Keratinocyte (primary cell): Measurements from ENCODE around the gene TRIM8.

ENCODE experiments used
- EZH2 ChIP-seq: IDR thresholded peaks from one replicate; pipeline ENCODE4 v1.6.1; 2012; ENCODE audit warnings: inconsistent platforms, mild to moderate bottlenecking, low read length, moderate library complexity
- TF ChIP-seq, protein P1 (sequence below), 3 experiments: IDR thresholded peaks in 1 of 3; conservative IDR thresholded peaks in 1 of 3; optimal IDR thresholded peaks in 1 of 3; 2 replicates in 2 of 3; 3 replicates in 1 of 3; pipeline versions ENCODE3 to v1.5.1; 2011; ENCODE audit warnings: low read length in 3 of 3, mild to moderate bottlenecking in 3 of 3, moderate library complexity in 2 of 3, control low read depth in 1 of 3, inconsistent platforms in 1 of 3; ENCODE audit not compliant: insufficient read depth in 2 of 3; ENCODE audit errors: extremely low read depth in 1 of 3

DNA sequence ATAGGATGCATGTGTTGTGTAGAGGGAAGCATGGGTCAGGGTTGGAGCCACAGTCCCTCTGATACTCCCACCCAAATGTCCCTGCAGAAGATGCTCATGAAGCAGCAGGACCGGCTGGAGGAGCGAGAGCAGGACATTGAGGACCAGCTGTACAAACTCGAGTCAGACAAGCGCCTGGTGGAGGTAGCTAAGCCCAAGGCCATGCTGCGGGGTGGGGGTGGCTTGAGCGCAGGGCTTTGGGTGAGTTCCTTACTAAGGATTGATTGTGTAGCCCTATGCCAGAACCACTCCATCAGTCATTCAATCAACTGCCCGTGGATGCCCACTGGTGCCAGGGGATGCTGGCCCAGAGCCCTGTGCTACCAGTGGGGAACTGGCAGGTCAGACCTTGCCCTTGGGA lies 10.3 kb downstream of the TRIM8 start:
- TF ChIP-seq EZH2, result no peak
- TF ChIP-seq, protein P1, sequence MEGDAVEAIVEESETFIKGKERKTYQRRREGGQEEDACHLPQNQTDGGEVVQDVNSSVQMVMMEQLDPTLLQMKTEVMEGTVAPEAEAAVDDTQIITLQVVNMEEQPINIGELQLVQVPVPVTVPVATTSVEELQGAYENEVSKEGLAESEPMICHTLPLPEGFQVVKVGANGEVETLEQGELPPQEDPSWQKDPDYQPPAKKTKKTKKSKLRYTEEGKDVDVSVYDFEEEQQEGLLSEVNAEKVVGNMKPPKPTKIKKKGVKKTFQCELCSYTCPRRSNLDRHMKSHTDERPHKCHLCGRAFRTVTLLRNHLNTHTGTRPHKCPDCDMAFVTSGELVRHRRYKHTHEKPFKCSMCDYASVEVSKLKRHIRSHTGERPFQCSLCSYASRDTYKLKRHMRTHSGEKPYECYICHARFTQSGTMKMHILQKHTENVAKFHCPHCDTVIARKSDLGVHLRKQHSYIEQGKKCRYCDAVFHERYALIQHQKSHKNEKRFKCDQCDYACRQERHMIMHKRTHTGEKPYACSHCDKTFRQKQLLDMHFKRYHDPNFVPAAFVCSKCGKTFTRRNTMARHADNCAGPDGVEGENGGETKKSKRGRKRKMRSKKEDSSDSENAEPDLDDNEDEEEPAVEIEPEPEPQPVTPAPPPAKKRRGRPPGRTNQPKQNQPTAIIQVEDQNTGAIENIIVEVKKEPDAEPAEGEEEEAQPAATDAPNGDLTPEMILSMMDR (optimal IDR thresholded peaks at IDR 0.05 in 1 of 3, IDR thresholded peaks at IDR 0.05 in 1 of 3, conservative IDR thresholded peaks at IDR 0.05 in 1 of 3; ENCODE audit: extremely low read depth in 1 of 3, insufficient read depth in 2 of 3, low read length in 3 of 3), result no peak
